NOMO-1 treated with DMSO at 0.1 percent for 48 hours (cell line): ENCODE results near the gene KSR1.

Source experiments
- DNase-seq: peaks from one replicate; lab custom pipeline; 2025; ENCODE audit not compliant: unreplicated experiment; lab: John Stamatoyannopoulos, UW

The KSR1 gene

GRCh38 chr17:27547301-27547683, 91.0 kb downstream of the KSR1 start:
- no peak for DNase-seq

- DNase-seq, result no peak
Observed at GRCh38 chr17:27548369-27548768, 92.1 kb downstream of the KSR1 start.

- no peak for DNase-seq
Observed at GRCh38 chr17:27549251-27549893, 93.1 kb downstream of the KSR1 start.

GRCh38 chr17:27550291-27550930, 94.2 kb downstream of the KSR1 start:
- DNase-seq, result no peak

- DNase-seq, result no peak
Observed at GRCh38 chr17:27550974-27551505, 94.8 kb downstream of the KSR1 start.

GRCh38 chr17:27551701-27552248, 95.5 kb downstream of the KSR1 start:
- DNase-seq, result no peak

GRCh38 chr17:27552276-27552732, 96.1 kb downstream of the KSR1 start:
- no peak for DNase-seq

GRCh38 chr17:27553019-27553511, 96.8 kb downstream of the KSR1 start:
- no peak for DNase-seq

GRCh38 chr17:27554152-27554551, 97.9 kb downstream of the KSR1 start:
- no peak for DNase-seq

- no peak for DNase-seq
Observed at GRCh38 chr17:27554911-27555310, 98.7 kb downstream of the KSR1 start.

- DNase-seq, result no peak
Observed at GRCh38 chr17:27555339-27555738, 99.1 kb downstream of the KSR1 start.

- DNase-seq, result no peak
Observed at GRCh38 chr17:27558341-27558740, 102.1 kb downstream of the KSR1 start.

GRCh38 chr17:27558842-27559505, 102.7 kb downstream of the KSR1 start:
- DNase-seq, result no peak

GRCh38 chr17:27559506-27560481, 103.5 kb downstream of the KSR1 start:
- DNase-seq, result no peak

- DNase-seq, result no peak
Observed at GRCh38 chr17:27560668-27561067, 104.4 kb downstream of the KSR1 start.

GRCh38 chr17:27562777-27563455, 106.7 kb downstream of the KSR1 start:
- DNase-seq, result no peak

- DNase-seq, result no peak
Observed at GRCh38 chr17:27563532-27563931, 107.3 kb downstream of the KSR1 start.

GRCh38 chr17:27564463-27564862, 108.2 kb downstream of the KSR1 start:
- no peak for DNase-seq

- no peak for DNase-seq
Observed at GRCh38 chr17:27565874-27566670, 109.8 kb downstream of the KSR1 start.
